OCI-LY3 (cell line): ENCODE measurements around the gene SMC1A.

Source experiments
- H2AFZ ChIP-seq: fragments of 200-600, 300-600 bp; shearing (Covaris generic); 2 replicates; pipeline ENCODE4 v1.6.0; 2014; ENCODE audit warnings: antibody characterized with exemption, low read depth, low read length
- H3K27ac ChIP-seq: fragments of 200-600, 300-600 bp; sonication (generic); 2 replicates; pipeline ENCODE4 v1.5.1; 2014; ENCODE audit warnings: mild to moderate bottlenecking, low read length, moderate library complexity, mixed read lengths
- H3K27me3 ChIP-seq: fragments of 200-600, 300-600 bp; sonication (generic); 2 replicates; pipeline ENCODE4 v1.6.1; 2014; ENCODE audit warnings: low read depth, low read length, mixed read lengths
- H3K36me3 ChIP-seq: fragments of 200-600, 300-600 bp; sonication (generic); replicated peaks from 2 replicates; pipeline ENCODE3; 2014; ENCODE audit warnings: low read depth, low read length, mixed read lengths
- H3K4me1 ChIP-seq: fragments of 300-600, 200-600 bp; sonication (generic); 2 replicates; pipeline ENCODE4 v1.6.1; 2014; ENCODE audit warnings: low read length, mixed read lengths
- H3K4me2 ChIP-seq: fragments of 200-600, 300-600 bp; sonication (generic); 2 replicates; pipeline ENCODE4 v1.6.1; 2014; ENCODE audit warnings: low read length, mixed read lengths
- H3K4me3 ChIP-seq: fragments of 300-600, 200-600 bp; sonication (generic); 2 replicates; pipeline ENCODE4 v1.5.1; 2014; ENCODE audit warnings: antibody characterized with exemption, mild to moderate bottlenecking, low read length, moderate library complexity
- H3K79me2 ChIP-seq: fragments of 300-600, 200-600 bp; shearing (Covaris generic); 2 replicates; pipeline ENCODE4 v1.6.1; 2014; ENCODE audit warnings: mild to moderate bottlenecking, low read length, mixed read lengths
- H3K9ac ChIP-seq: fragments of 300-600, 200-600 bp; shearing (Covaris generic); 2 replicates; pipeline ENCODE4 v1.6.0; 2014; ENCODE audit warnings: mild to moderate bottlenecking, low read length, moderate library complexity
- H3K9me3 ChIP-seq: fragments of 200-600, 300-600 bp; shearing (Covaris generic); 2 replicates; pipeline ENCODE4 v1.6.1; 2014; ENCODE audit warnings: low read length, mixed read lengths; ENCODE audit not compliant: insufficient read depth
- H4K20me1 ChIP-seq: fragments of 200-600, 300-600 bp; sonication (generic); 2 replicates; pipeline ENCODE4 v1.6.1; 2016; ENCODE audit warnings: low read length, mixed read lengths; ENCODE audit not compliant: insufficient read depth
- EZH2phosphoT487 ChIP-seq: fragments of 200-600 bp; shearing (Covaris generic); IDR thresholded peaks from 2 replicates; pipeline ENCODE4 v1.6.1; 2018; ENCODE audit warnings: antibody characterized with exemption, mixed run types, low read depth
- TF ChIP-seq, protein P1 (sequence below): fragments of 200-600, 300-600 bp; sonication (generic); IDR thresholded peaks from 2 replicates; pipeline ENCODE4 v1.5.1; 2014; ENCODE audit warnings: antibody characterized with exemption, low read length, low read depth

SMC1A gene

GRCh38 chrX:53456254-53456653, 33.8 kb upstream of the SMC1A start:
- Histone ChIP-seq H4K20me1 (no peaks in the 10 kb centered on the region), H3K36me3 (no peaks in the 10 kb centered on the region), H3K4me1 (no peaks in the 10 kb centered on the region), H2AFZ (no peak overlapping the region), H3K27me3 (peaks cover 6% of the 10 kb centered on the region), H3K27ac (no peak overlapping the region), H3K79me2 (no peaks in the 10 kb centered on the region), H3K9me3 (no peaks in the 10 kb centered on the region), H3K4me2 (no peak overlapping the region), H3K9ac (no peak overlapping the region), H3K4me3 (no peak overlapping the region)
- TF ChIP-seq, protein P1, sequence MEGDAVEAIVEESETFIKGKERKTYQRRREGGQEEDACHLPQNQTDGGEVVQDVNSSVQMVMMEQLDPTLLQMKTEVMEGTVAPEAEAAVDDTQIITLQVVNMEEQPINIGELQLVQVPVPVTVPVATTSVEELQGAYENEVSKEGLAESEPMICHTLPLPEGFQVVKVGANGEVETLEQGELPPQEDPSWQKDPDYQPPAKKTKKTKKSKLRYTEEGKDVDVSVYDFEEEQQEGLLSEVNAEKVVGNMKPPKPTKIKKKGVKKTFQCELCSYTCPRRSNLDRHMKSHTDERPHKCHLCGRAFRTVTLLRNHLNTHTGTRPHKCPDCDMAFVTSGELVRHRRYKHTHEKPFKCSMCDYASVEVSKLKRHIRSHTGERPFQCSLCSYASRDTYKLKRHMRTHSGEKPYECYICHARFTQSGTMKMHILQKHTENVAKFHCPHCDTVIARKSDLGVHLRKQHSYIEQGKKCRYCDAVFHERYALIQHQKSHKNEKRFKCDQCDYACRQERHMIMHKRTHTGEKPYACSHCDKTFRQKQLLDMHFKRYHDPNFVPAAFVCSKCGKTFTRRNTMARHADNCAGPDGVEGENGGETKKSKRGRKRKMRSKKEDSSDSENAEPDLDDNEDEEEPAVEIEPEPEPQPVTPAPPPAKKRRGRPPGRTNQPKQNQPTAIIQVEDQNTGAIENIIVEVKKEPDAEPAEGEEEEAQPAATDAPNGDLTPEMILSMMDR, result no peak
- no peak for TF ChIP-seq EZH2phosphoT487

- peaks cover 6% of the 10 kb centered on the region for H3K27me3 ChIP-seq
- no peaks in the 10 kb centered on the region for H3K36me3 ChIP-seq
- no peak overlapping the region for H3K4me3 ChIP-seq
- no peaks in the 10 kb centered on the region for H3K79me2 ChIP-seq
- no peak overlapping the region for H3K27ac ChIP-seq
- no peaks in the 10 kb centered on the region for H3K9me3 ChIP-seq
- no peak overlapping the region for H3K9ac ChIP-seq
- H2AFZ ChIP-seq, result no peak overlapping the region
- H3K4me2 ChIP-seq, result no peak overlapping the region
- H3K4me1 ChIP-seq, result no peaks in the 10 kb centered on the region
- TF ChIP-seq, protein P1, result no peak
- no peak for TF ChIP-seq EZH2phosphoT487
- no peaks in the 10 kb centered on the region for H4K20me1 ChIP-seq
Observed at GRCh38 chrX:53452812-53453211, 30.4 kb upstream of the SMC1A start.

- no peak overlapping the region for H3K9ac ChIP-seq
- no peaks in the 10 kb centered on the region for H3K9me3 ChIP-seq
- H3K36me3 ChIP-seq, result no peaks in the 10 kb centered on the region
Observed at GRCh38 chrX:53449632-53450031, 27.2 kb upstream of the SMC1A start.

DNA sequence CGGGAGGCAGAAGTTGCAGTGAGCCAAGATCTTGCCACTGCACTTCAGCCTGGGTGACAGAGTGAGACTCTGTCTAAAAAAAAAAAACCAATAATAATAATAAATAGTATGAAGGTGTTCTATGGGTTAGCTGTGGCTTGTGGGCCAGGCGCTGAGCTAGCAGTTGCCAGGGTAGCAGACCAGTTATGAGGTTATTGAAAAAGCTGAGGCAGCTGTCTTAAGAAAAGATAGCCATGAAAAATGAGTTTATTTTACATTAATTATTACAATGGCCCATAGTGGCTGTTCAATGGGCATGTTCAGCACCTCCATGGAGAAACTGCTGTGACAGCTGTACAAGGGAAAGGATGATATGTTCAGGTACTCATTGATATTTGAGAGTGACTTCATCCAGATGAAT, 25.0 kb upstream of the SMC1A start:
- H3K4me1 ChIP-seq, result peaks cover under 1% of the 10 kb centered on the region; the same call in 1 of the 2 replicates
- H3K9me3 ChIP-seq, result no peaks in the 10 kb centered on the region
- H2AFZ ChIP-seq, result no peak overlapping the region
- no peak overlapping the region for H3K4me2 ChIP-seq
- H3K79me2 ChIP-seq, result no peaks in the 10 kb centered on the region
- no peak for TF ChIP-seq EZH2phosphoT487
- TF ChIP-seq, protein P1, result no peak
- H3K4me3 ChIP-seq, result no peak overlapping the region
- H3K36me3 ChIP-seq, result no peaks in the 10 kb centered on the region
- no peaks in the 10 kb centered on the region for H3K27me3 ChIP-seq
- no peak overlapping the region for H3K27ac ChIP-seq
- no peak overlapping the region for H3K9ac ChIP-seq
- H4K20me1 ChIP-seq, result no peaks in the 10 kb centered on the region

More at GRCh38 chrX:53449632-53450031, 27.2 kb upstream of the SMC1A start:
- Histone ChIP-seq H3K27ac (no peak overlapping the region), H2AFZ (no peak overlapping the region), H4K20me1 (no peaks in the 10 kb centered on the region), H3K27me3 (no peaks in the 10 kb centered on the region), H3K4me2 (no peak overlapping the region), H3K4me1 (no peaks in the 10 kb centered on the region), H3K79me2 (no peaks in the 10 kb centered on the region), H3K4me3 (no peak overlapping the region)
- TF ChIP-seq, protein P1, result no peak
